Vagina (tissue), 2 donors: Measurements from ENCODE around the gene MTM1. TPM values are rescaled to one million over a fixed set of nuclear protein-coding genes. Genes with fewer than 3 reads are reported as not detected.

Source experiments
- DNase-seq, 2 donors: peaks; one replicate each; pipeline ENCODE4 v3.0.0-alpha.2; 2017; ENCODE audit errors: extremely low spot score in 2 of 2
- H3K27ac ChIP-seq: fragments of 200-600 bp; sonication (generic); one replicate; pipeline ENCODE4 v1.5.1; 2019
- H3K27me3 ChIP-seq: fragments of 200-600 bp; sonication (generic); one replicate; pipeline ENCODE4 v1.5.1; 2019
- H3K36me3 ChIP-seq, 2 donors: fragments of 200-600 bp; sonication (generic); one replicate each; pipeline ENCODE4 v1.5.1; 2017 to 2019
- H3K4me1 ChIP-seq: fragments of 200-600 bp; sonication (generic); one replicate; pipeline ENCODE4 v1.5.1; 2019
- H3K4me3 ChIP-seq, 2 donors: fragments of 200-600 bp; sonication (generic); 1 replicate in 1 of 2; 2 replicates in 1 of 2; pipeline ENCODE4 v1.5.1; 2016 to 2019
- H3K9me3 ChIP-seq: fragments of 200-600 bp; sonication (generic); one replicate; pipeline ENCODE4 v1.5.1; 2019
- CTCF ChIP-seq, 3 experiments: fragments of 450-650 bp in 2 of 3; fragments of 200-600 bp in 1 of 3; sonication (generic) in 1 of 3; IDR thresholded peaks; one replicate each; pipeline ENCODE4 v1.5.1; 2017 to 2019; ENCODE audit warnings: antibody characterized with exemption in 3 of 3, mild to moderate bottlenecking in 2 of 3, moderate library complexity in 2 of 3
- POLR2A ChIP-seq, 2 donors: fragments of 450-650 bp; IDR thresholded peaks; one replicate each; pipeline ENCODE4 v1.6.1; 2017; ENCODE audit warnings: antibody characterized with exemption in 2 of 2, mild to moderate bottlenecking in 2 of 2, moderate library complexity in 2 of 2
- POLR2AphosphoS5 ChIP-seq, 2 donors: sonication (generic); formaldehyde crosslinking; IDR thresholded peaks; one replicate each; pipeline ENCODE4 v1.9.0; 2017; ENCODE audit warnings: antibody characterized with exemption in 2 of 2, mild to moderate bottlenecking in 2 of 2, low read depth in 1 of 2; ENCODE audit not compliant: insufficient read depth in 1 of 2
- intact Hi-C: fragments of 100-400 bp; cut with DNase I; formaldehyde crosslinking; loops from one replicate; pipeline ENCODE4 v1.15.1; 2023
- total RNA-seq: library from RNA; depleted of rRNA; stranded (reverse); fragments of >200 nt; gene quantifications from one replicate; pipeline ENCODE4 v1.2.3, GENCODE V29; 2016

Gene MTM1
- total RNA-seq, 1 donor from 2014 or later = 13.3 TPM

- Histone ChIP-seq H3K36me3 (no peaks in the 10 kb centered on the region), H3K4me3 (no peak overlapping the region), H3K4me1 (peaks cover 18% of the 10 kb centered on the region), H3K9me3 (no peaks in the 10 kb centered on the region), H3K27me3 (no peaks in the 10 kb centered on the region), H3K27ac (no peak overlapping the region)
- no peak for TF ChIP-seq POLR2A (IDR thresholded peaks at IDR 0.05)
- TF ChIP-seq POLR2AphosphoS5 (IDR thresholded peaks at IDR 0.05; ENCODE audit: insufficient read depth in 1 of 2, low read depth in 1 of 2) = no peak
- no peak for TF ChIP-seq CTCF (IDR thresholded peaks at IDR 0.05)
- DNase-seq = no peak
- intact Hi-C loops = loop anchor here (1.0 kb wide), 1 partner anchor 12 kb away; no protein-coding TSS in a partner anchor
Measured at GRCh38 chrX:150577174-150577573, 8.8 kb downstream of the MTM1 start.

- TF ChIP-seq POLR2A (IDR thresholded peaks at IDR 0.05) (no peak), POLR2AphosphoS5 (IDR thresholded peaks at IDR 0.05; ENCODE audit: insufficient read depth in 1 of 2, low read depth in 1 of 2) (no peak), CTCF (IDR thresholded peaks at IDR 0.05) (no peak)
- intact Hi-C loops = no loop called here
- H3K9me3 ChIP-seq = no peaks in the 10 kb centered on the region
- no peaks in the 10 kb centered on the region for H3K4me1 ChIP-seq
- H3K36me3 ChIP-seq = no peaks in the 10 kb centered on the region
- H3K4me3 ChIP-seq = no peak overlapping the region
- no peaks in the 10 kb centered on the region for H3K27me3 ChIP-seq
- H3K27ac ChIP-seq = no peak overlapping the region
- DNase-seq = no peak
Measured at GRCh38 chrX:150581093-150581775, 12.8 kb downstream of the MTM1 start.

GRCh38 chrX:150582338-150582948 is 14.0 kb downstream of the MTM1 start:
- Histone ChIP-seq H3K4me3 (no peak overlapping the region), H3K27ac (no peak overlapping the region), H3K27me3 (no peaks in the 10 kb centered on the region), H3K4me1 (no peaks in the 10 kb centered on the region), H3K36me3 (no peaks in the 10 kb centered on the region), H3K9me3 (no peaks in the 10 kb centered on the region)
- TF ChIP-seq CTCF (IDR thresholded peaks at IDR 0.05) (no peak), POLR2AphosphoS5 (IDR thresholded peaks at IDR 0.05; ENCODE audit: insufficient read depth in 1 of 2, low read depth in 1 of 2) (no peak), POLR2A (IDR thresholded peaks at IDR 0.05) (no peak)
- intact Hi-C loops = no loop called here
- no peak for DNase-seq

GRCh38 chrX:150587585-150588503 is 19.4 kb downstream of the MTM1 start:
- H3K9me3 ChIP-seq = no peaks in the 10 kb centered on the region
- no peak overlapping the region for H3K27ac ChIP-seq
- TF ChIP-seq CTCF (IDR thresholded peaks at IDR 0.05) (peak in 1 of 3 experiments; percentile 39), POLR2AphosphoS5 (IDR thresholded peaks at IDR 0.05; ENCODE audit: insufficient read depth in 1 of 2, low read depth in 1 of 2) (no peak)
- H3K4me3 ChIP-seq = no peak overlapping the region
- H3K27me3 ChIP-seq = no peaks in the 10 kb centered on the region
- intact Hi-C loops = no loop called here
- DNase-seq = no peak
- no peaks in the 10 kb centered on the region for H3K36me3 ChIP-seq
- H3K4me1 ChIP-seq = no peaks in the 10 kb centered on the region
